ENCODE results near the gene LIMK1. TPM values are rescaled to one million over a fixed set of nuclear protein-coding genes. Genes with fewer than 3 reads are reported as not detected.

LIMK1 gene
- total RNA-seq, 1 donor from 2014 or later, result 53.1 TPM

DNA sequence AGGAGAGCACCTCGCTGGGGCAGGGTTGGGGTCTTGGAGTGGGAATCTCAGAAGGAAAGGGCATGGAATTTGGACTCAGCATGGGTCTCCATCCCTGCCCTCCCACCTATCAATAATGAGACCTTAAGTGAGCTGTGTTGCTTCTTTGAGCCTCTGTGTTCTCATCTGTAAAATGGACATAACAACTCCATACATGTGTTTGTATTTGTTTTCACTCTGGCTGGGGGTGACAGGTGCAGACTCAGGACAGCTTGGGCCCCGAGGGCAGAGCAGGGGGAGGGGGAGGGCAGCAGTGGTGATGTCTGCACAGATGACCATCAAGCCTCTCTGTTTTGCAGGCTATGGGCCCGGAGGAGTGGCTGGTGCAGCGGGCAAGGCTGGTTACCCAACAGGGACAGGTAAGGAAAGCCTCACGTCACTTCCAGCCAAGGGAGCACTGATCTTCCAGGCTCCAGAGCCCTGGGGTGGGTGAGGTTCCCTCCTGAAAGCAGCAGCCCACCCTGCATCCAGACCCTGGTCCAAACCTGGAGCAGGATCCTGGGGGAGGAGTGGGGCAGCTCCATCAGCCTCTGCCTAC lies 35.7 kb upstream of the LIMK1 start:
- TF ChIP-seq, protein P1, sequence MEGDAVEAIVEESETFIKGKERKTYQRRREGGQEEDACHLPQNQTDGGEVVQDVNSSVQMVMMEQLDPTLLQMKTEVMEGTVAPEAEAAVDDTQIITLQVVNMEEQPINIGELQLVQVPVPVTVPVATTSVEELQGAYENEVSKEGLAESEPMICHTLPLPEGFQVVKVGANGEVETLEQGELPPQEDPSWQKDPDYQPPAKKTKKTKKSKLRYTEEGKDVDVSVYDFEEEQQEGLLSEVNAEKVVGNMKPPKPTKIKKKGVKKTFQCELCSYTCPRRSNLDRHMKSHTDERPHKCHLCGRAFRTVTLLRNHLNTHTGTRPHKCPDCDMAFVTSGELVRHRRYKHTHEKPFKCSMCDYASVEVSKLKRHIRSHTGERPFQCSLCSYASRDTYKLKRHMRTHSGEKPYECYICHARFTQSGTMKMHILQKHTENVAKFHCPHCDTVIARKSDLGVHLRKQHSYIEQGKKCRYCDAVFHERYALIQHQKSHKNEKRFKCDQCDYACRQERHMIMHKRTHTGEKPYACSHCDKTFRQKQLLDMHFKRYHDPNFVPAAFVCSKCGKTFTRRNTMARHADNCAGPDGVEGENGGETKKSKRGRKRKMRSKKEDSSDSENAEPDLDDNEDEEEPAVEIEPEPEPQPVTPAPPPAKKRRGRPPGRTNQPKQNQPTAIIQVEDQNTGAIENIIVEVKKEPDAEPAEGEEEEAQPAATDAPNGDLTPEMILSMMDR (IDR thresholded peaks at IDR 0.05), result no peak
- no peak for ATAC-seq
- peaks cover 3% of the 10 kb centered on the region for H3K4me1 ChIP-seq
- H3K27me3 ChIP-seq, result no peaks in the 10 kb centered on the region
- no peak overlapping the region for H3K27ac ChIP-seq
- no peak for DNase-seq
- intact Hi-C loops (cut with DNase I), result no loop called here
- H3K36me3 ChIP-seq, result peaks cover 61% of the 10 kb centered on the region
- H3K9me3 ChIP-seq, result no peaks in the 10 kb centered on the region
- no peak overlapping the region for H3K4me3 ChIP-seq

DNA sequence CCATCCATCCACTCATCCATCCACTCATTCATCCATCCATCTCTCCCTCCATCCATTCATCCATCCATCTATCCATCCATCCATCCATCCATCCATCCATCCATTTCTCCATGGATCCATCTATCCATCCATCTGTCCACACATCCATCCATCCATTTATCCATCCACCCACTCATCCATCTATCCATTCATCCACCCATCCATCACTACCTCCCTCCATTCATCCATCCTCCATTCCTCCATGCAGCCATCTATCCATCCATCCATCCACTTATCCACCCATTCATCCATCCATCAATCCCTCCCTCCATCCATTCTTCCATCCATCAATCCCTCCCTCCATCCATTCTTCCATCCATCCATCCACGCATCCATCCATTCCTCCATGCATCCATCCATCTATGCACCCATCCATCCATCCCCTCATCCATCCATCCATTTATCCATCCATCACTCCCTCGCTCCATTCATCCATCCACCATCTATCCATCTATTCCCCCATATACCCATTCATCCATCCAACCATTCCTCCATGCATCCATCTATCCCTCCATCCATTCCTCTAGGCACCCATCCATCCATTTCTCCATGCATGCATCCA lies 34.5 kb upstream of the LIMK1 start:
- Histone ChIP-seq H3K27ac (no peak overlapping the region), H3K27me3 (no peaks in the 10 kb centered on the region), H3K4me1 (peaks cover 3% of the 10 kb centered on the region), H3K9me3 (no peaks in the 10 kb centered on the region), H3K36me3 (peaks cover 62% of the 10 kb centered on the region), H3K4me3 (no peak overlapping the region)
- TF ChIP-seq, protein P1 (IDR thresholded peaks at IDR 0.05), result no peak
- DNase-seq (no peak), ATAC-seq (no peak)
- intact Hi-C loops (cut with DNase I), result no loop called here

DNA sequence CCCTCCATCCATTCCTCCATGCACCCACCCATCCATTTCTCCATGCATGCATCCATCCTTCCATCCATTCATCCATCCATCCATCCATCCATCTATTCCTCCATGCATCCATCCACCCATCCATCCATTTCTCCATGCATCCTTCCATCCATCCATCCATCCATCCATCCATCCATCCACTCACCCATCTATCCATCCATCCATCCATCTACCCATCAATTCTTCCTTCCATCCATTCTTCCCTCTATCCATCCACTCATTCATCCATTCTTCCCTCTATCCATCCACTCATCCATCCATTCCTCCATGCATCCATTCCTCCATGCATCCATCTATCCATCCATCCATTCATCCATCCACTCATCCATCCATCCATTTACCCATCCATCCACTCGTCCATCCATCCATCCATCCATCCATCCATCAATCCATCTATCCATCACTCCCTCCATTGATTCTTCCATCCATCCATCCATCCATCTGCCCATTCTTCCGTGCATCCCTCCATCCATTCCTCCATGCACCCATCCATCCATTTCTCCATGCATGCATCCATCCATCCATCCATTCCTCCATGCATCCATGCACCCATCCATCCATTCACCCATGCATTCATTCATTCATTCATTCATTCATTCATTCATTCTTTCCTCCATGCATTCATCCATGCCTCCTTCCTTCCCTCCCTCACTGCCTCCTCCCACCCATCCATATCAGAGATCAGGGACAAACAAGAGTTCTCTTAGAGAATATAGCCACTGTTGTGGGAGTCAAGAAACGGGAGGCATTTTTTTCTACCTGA lies 33.4 kb upstream of the LIMK1 start:
- Histone ChIP-seq H3K4me1 (peaks cover 3% of the 10 kb centered on the region), H3K4me3 (no peak overlapping the region), H3K27me3 (no peaks in the 10 kb centered on the region), H3K9me3 (no peaks in the 10 kb centered on the region), H3K36me3 (peaks cover 62% of the 10 kb centered on the region), H3K27ac (no peak overlapping the region)
- no peak for DNase-seq
- intact Hi-C loops (cut with DNase I), result no loop called here
- no peak for ATAC-seq
- TF ChIP-seq, protein P1 (IDR thresholded peaks at IDR 0.05), result no peak

DNA sequence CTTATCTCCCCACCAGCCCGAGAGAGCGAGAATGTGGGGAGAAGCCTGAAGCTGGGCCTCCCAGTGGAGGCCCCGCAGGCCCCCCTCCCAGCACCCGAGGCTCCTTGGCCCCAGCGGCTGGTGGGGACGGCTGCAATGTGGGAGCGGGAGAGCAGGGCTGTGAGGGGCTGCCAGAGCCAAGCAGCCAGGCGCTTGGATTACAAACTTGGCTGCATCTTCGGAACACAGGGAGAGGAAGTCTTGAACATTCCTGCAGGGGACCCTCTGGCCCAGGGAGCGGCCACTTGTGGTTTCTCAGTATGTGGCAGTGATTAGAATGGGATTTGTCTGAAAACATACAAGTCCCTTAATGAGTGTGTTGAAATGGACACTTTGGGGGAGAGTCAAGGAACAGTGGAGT lies 32.4 kb upstream of the LIMK1 start:
- no peaks in the 10 kb centered on the region for H3K27me3 ChIP-seq
- TF ChIP-seq, protein P1 (IDR thresholded peaks at IDR 0.05), result no peak
- H3K9me3 ChIP-seq, result no peaks in the 10 kb centered on the region
- no peak overlapping the region for H3K4me3 ChIP-seq
- DNase-seq, result no peak
- peaks cover 3% of the 10 kb centered on the region for H3K4me1 ChIP-seq
- peaks cover 55% of the 10 kb centered on the region for H3K36me3 ChIP-seq
- no peak overlapping the region for H3K27ac ChIP-seq
- intact Hi-C loops (cut with DNase I), result no loop called here
- ATAC-seq, result peak; percentile 40

DNA sequence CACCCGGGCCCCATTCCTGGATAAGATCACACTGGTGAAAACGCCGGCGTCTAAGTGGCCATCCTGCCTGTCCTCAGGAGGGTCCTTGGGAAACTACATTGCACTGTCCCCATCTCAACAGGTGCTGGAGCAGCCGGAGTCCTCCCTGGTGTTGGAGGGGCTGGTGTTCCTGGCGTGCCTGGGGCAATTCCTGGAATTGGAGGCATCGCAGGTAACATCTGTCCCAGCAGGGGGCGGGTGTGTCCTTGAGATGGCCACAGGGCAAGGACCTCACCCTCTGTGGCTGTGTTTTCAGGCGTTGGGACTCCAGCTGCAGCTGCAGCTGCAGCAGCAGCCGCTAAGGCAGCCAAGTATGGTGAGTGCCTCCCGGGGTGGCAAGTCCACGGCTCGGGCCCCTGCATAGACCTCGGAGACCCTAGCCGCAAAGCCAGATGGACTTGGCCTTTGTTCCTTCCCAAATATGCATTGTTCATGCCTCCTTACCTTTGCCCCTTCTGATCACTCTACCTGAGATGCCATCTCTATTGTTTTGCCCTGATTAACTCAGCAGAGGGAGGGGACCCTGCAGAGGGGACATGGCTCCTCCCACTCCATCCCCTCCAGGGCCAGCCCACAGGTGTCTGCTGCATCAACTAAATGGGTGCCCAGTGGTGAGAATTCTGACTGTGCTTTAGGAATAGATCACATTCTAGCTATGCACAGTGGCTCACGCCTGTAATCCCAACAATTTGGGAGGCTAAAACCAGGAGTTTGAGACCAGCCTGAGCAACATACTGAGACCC lies 31.8 kb upstream of the LIMK1 start:
- no peaks in the 10 kb centered on the region for H3K9me3 ChIP-seq
- H3K4me3 ChIP-seq, result no peak overlapping the region
- TF ChIP-seq, protein P1 (IDR thresholded peaks at IDR 0.05), result peak; percentile 15
- H3K27ac ChIP-seq, result no peak overlapping the region
- DNase-seq (peak; percentile 70), ATAC-seq (peak; percentile 66)
- intact Hi-C loops (cut with DNase I), result no loop called here
- peaks cover 3% of the 10 kb centered on the region for H3K4me1 ChIP-seq
- no peaks in the 10 kb centered on the region for H3K27me3 ChIP-seq
- peaks cover 52% of the 10 kb centered on the region for H3K36me3 ChIP-seq
